Measurements from ENCODE around the gene CCDC110. TPM values are rescaled to one million over a fixed set of nuclear protein-coding genes. Genes with fewer than 3 reads are reported as not detected.
"Not testable (repeated sequence)": the region's sequence is repeated elsewhere in the genome, so short reads cannot be mapped to it uniquely, and the experiment has no call there.

CCDC110 gene
- under 1 TPM; 0.34 to 0.40 TPM for total RNA-seq

DNA sequence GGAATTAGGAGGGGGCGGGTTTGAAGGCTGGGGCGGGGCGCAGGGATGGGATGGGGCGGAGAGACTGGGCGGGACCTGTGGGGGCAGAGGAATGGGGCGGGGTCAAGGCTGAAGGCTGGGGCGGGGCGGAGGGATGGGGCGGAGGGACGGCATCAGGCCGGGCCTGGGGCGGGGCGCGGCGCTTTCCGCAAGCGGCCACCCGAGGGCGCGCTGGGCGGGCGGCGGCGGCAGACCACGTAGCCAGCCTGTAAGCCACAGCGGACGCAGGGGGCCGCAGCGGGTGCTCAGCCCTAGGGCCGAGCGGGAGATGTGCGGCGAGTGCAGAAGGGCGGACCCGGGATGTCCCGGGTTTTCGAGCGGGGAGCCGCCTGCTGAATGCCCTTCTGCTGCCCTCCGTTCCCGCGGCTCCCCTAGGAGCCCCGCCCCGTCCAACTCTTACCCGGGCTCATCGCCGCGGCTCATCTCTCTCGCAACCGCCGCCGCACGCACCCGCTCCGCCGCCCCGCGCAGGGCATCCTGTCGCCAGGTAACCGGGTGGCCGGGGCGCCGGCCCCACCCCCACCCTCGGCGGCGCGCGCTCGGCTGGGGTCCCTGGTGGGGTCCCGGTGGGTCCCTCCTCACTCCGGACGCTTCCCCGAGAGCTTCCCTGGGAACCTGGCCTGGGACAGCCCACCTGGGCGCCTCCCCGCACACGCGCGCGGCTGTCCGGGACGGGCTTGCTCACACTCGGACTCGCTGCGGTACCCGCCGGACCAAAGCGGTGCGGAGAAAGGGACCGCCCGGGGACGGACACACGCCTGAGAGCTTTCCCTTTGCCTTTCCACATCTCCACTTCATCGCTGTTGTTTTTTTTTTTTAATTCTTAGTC is at the start of gene CCDC110:
CCDC110 (minus strand) TSS at position 499 of the 868 bp plus-strand sequence; CDS start at position 449, 50 bp downstream.
- ChIA-PET POLR2A (no interaction called here), CTCF (no interaction called here)
- H3K27me3 Mint-ChIP-seq: peaks cover 9% of the 10 kb centered on the region
- H3K9me3 Mint-ChIP-seq (ENCODE audit: low read depth): no peaks in the 10 kb centered on the region
- DNase-seq (peak; percentile 98), ATAC-seq (peak; percentile 97)
- no peaks in the 10 kb centered on the region for H3K36me3 Mint-ChIP-seq (ENCODE audit: low read depth)
- peaks cover 4% of the 10 kb centered on the region for H3K4me1 Mint-ChIP-seq
- H3K27ac Mint-ChIP-seq: peak within 1 kb of the TSS; percentile 75
- H3K4me3 Mint-ChIP-seq: peak within 1 kb of the TSS; percentile 82
- intact Hi-C loops (cut with DNase I, micrococcal nuclease): loop anchor here (1.0 to 5.0 kb wide), 14 partner anchors 45 to 1814 kb away; partner anchors contain the start of genes ANKRD37 (in 2 of the 2), SNX25 (in 2 of the 2), CASP3 (in 1 of the 2) and CENPU (in 1 of the 2)

DNA sequence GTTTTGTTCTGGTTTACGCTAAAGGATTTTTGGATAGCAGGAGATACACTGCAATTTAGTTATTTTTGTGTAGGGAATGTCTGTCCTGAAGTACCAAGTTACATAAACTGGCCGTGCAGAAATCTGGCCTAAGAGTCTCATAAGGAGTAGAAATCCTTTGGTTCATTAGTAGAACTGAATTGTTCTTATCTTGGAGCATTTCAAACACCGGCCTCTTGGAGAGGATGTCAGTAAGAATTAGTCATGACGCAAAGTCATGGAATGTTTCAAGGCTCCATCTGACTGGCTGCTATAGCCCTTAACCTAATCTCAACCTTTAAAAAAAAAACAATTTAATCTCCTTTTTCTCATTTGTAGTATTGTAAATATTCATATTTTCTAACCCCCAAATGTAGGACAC is 48.6 kb upstream of the CCDC110 start:
- intact Hi-C loops (cut with DNase I, micrococcal nuclease): no loop called here
- Mint-ChIP-seq H3K27ac (no peak overlapping the region), H3K36me3 (ENCODE audit: low read depth) (no peaks in the 10 kb centered on the region), H3K4me1 (no peaks in the 10 kb centered on the region), H3K4me3 (no peak overlapping the region), H3K9me3 (ENCODE audit: low read depth) (no peaks in the 10 kb centered on the region), H3K27me3 (peaks cover 27% of the 10 kb centered on the region)
- ChIA-PET CTCF (no interaction called here), POLR2A (no interaction called here)
- ATAC-seq: no peak
- DNase-seq: no peak

- intact Hi-C loops (cut with DNase I, micrococcal nuclease): no loop called here
- no peaks in the 10 kb centered on the region for H3K9me3 Mint-ChIP-seq (ENCODE audit: low read depth)
- peaks cover 37% of the 10 kb centered on the region for H3K27me3 Mint-ChIP-seq
- H3K36me3 Mint-ChIP-seq (ENCODE audit: low read depth): no peaks in the 10 kb centered on the region
- H3K27ac Mint-ChIP-seq: no peak overlapping the region
- ATAC-seq (no peak), DNase-seq (no peak)
- CTCF ChIA-PET: interaction anchor here (0.6 kb wide), 1 partner anchor 350 kb away, joined by 3 read pairs; no protein-coding TSS in a partner anchor
- POLR2A ChIA-PET: no interaction called here
- H3K4me3 Mint-ChIP-seq: no peak overlapping the region
- peaks cover 7% of the 10 kb centered on the region for H3K4me1 Mint-ChIP-seq
Measured at GRCh38 chr4:185518494-185518893, 47.0 kb upstream of the CCDC110 start.

DNA sequence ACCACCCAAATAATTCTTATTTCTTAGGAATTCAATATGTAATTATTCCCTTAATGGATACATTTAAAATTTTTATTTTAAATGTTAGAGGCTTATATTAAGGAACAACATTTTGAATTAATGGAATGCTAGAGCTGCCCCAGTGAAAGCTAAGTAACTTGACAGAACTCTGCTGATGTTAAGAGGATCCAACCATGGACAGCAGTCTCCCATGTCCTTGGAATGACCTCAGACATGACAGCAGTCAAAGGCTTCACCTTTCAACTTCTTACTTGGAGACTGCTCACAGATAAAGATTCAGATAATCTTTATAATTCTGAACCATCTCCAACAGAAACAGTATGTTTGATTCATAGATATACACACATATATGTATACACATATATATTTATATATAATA is 46.5 kb upstream of the CCDC110 start:
- ATAC-seq (no peak), DNase-seq (no peak)
- Mint-ChIP-seq H3K36me3 (ENCODE audit: low read depth) (no peaks in the 10 kb centered on the region), H3K4me3 (no peak overlapping the region), H3K27ac (no peak overlapping the region), H3K4me1 (peaks cover 10% of the 10 kb centered on the region), H3K9me3 (ENCODE audit: low read depth) (no peaks in the 10 kb centered on the region), H3K27me3 (peaks cover 39% of the 10 kb centered on the region)
- ChIA-PET CTCF (no interaction called here), POLR2A (no interaction called here)
- intact Hi-C loops (cut with DNase I, micrococcal nuclease): no loop called here

- DNase-seq (no peak), ATAC-seq (no peak)
- CTCF ChIA-PET: no interaction called here
- peaks cover 16% of the 10 kb centered on the region for H3K4me1 Mint-ChIP-seq
- peaks cover 45% of the 10 kb centered on the region for H3K27me3 Mint-ChIP-seq
- no peak overlapping the region for H3K4me3 Mint-ChIP-seq
- no peaks in the 10 kb centered on the region for H3K9me3 Mint-ChIP-seq (ENCODE audit: low read depth)
- H3K27ac Mint-ChIP-seq: no peak overlapping the region
- POLR2A ChIA-PET: no interaction called here
- intact Hi-C loops (cut with DNase I, micrococcal nuclease): no loop called here
- H3K36me3 Mint-ChIP-seq (ENCODE audit: low read depth): no peaks in the 10 kb centered on the region
Measured at GRCh38 chr4:185515248-185515647, 43.7 kb upstream of the CCDC110 start.

DNA sequence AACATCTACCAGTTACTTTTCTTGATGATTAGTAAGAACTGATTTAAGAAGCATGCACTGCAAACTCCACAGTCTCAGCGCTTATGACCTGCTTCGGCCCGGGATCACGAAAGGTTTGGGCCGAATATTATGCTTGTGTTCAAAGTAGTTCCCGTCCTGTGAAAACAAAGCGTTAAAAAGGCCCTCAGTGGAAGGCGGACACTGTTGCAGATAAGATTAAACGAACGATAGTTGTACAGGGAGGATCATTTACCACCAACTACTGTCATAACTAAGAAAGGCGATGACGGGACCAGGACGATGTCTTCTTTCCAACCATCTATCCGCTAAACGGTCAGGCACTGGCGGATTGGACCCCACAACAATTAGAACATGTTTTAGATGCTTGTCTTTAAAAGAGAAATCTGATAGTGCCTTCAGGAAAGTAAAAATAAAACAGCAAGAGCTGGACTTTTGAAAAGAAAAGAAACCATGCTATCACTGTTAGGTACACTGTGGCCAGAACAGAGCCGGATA is 42.7 kb upstream of the CCDC110 start:
- Mint-ChIP-seq H3K27me3 (peaks cover 47% of the 10 kb centered on the region), H3K27ac (no peak overlapping the region), H3K36me3 (ENCODE audit: low read depth) (no peaks in the 10 kb centered on the region), H3K9me3 (ENCODE audit: low read depth) (no peaks in the 10 kb centered on the region), H3K4me3 (no peak overlapping the region), H3K4me1 (peaks cover 16% of the 10 kb centered on the region)
- intact Hi-C loops (cut with DNase I, micrococcal nuclease): no loop called here
- ChIA-PET POLR2A (no interaction called here), CTCF (no interaction called here)
- ATAC-seq (no peak), DNase-seq (no peak)

DNA sequence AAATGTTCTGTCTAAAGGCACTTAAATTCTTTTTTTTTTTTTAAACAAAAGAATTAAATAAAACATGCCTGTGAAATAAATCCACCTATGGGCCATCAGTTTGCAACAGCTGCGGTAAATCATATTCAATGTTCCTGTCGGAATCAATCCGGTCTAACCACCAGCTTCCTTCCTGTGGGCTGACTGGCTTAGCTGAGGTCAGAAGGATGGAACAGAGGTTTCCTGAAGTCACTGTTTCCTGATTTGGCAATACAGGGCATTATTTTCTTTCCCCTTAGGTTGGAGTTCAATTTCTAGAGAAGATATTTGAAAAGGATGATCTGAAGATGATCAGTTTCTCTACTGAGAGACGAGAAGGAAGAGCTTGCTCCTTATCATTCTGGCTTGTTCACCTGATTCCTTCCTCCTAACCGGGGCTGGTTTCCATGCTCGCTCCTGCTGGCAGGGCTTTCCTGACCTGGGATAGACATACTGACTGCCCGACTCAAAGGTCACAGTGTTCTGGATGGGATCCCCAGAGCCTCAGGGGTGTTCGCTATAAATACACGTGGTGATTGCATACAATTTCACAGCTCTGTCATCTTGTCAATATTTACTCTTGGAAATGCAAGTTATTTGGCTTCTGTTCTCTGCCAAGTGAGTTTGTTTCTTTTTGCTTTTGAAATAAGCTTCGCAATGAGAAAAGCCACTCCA is 42.1 kb upstream of the CCDC110 start:
- intact Hi-C loops (cut with DNase I, micrococcal nuclease): no loop called here
- Mint-ChIP-seq H3K27ac (no peak overlapping the region), H3K4me3 (no peak overlapping the region), H3K27me3 (peaks cover 45% of the 10 kb centered on the region), H3K9me3 (ENCODE audit: low read depth) (no peaks in the 10 kb centered on the region), H3K36me3 (ENCODE audit: low read depth) (no peaks in the 10 kb centered on the region), H3K4me1 (peaks cover 16% of the 10 kb centered on the region)
- DNase-seq (no peak), ATAC-seq (no peak)
- POLR2A ChIA-PET: interaction anchor here (0.5 kb wide), 1 partner anchor 209 kb away, joined by 3 read pairs; no protein-coding TSS in a partner anchor
- CTCF ChIA-PET: interaction anchor here (1.1 kb wide), 1 partner anchor 84 kb away, joined by 4 read pairs; no protein-coding TSS in a partner anchor

- no peak overlapping the region for H3K4me3 Mint-ChIP-seq
- no peak for DNase-seq
- POLR2A ChIA-PET: no interaction called here
- no peak overlapping the region for H3K27ac Mint-ChIP-seq
- CTCF ChIA-PET: interaction anchor here (1.1 kb wide), 1 partner anchor 85 kb away, joined by 4 read pairs; no protein-coding TSS in a partner anchor
- ATAC-seq: no peak
- H3K27me3 Mint-ChIP-seq: peaks cover 48% of the 10 kb centered on the region
- no peaks in the 10 kb centered on the region for H3K9me3 Mint-ChIP-seq (ENCODE audit: low read depth)
- H3K36me3 Mint-ChIP-seq (ENCODE audit: low read depth): no peaks in the 10 kb centered on the region
- peaks cover 16% of the 10 kb centered on the region for H3K4me1 Mint-ChIP-seq
- intact Hi-C loops (cut with DNase I, micrococcal nuclease): no loop called here
Measured at GRCh38 chr4:185512516-185512915, 41.0 kb upstream of the CCDC110 start.

DNA sequence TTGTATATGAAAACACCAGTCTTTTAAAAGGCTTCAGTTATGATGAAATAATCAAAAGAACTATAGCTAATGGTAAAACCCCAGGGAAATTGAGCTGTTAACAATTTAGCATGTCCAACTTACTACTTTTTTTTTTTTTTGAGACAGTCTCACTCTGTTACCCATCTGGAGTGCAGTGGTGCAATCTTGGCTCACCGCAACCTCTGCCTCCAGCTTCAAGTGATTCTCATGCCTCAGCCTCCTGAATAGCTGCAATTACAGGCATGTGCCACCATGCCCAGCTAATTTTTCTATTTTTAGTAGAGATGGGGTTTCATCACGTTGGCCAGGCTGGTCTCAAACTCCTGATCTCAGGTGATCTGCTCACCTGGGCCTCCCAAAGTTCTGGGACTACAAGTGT is 39.7 kb upstream of the CCDC110 start:
- Mint-ChIP-seq H3K4me1 (peaks cover 16% of the 10 kb centered on the region), H3K27me3 (peaks cover 45% of the 10 kb centered on the region)
- H3K36me3 Mint-ChIP-seq (ENCODE audit: low read depth); POLR2A ChIA-PET; intact Hi-C loops (cut with DNase I, micrococcal nuclease); DNase-seq; ATAC-seq; H3K4me3 Mint-ChIP-seq; H3K27ac Mint-ChIP-seq; H3K9me3 Mint-ChIP-seq (ENCODE audit: low read depth): not testable (repeated sequence)
- CTCF ChIA-PET: interaction anchor here (0.7 kb wide), 1 partner anchor 652 kb away, joined by 3 read pairs; no protein-coding TSS in a partner anchor

DNA sequence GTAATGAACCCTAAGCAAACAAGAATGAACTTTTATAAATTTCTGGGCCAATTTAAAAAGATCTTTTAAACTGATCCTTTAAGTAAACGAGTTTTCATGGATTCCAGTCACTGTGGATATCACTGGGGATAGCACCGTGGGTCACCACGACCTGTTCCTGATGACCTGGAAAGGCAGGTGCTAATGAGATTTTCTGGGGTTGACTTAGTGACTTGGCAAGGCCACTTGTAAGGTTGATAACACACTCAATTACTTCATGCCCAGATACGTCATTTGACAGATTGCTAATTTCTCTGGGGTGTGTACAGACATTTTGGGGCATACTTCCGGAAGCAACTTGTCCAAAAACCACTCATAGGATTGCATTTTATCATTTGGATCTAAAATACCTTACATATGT is 39.3 kb upstream of the CCDC110 start:
- Mint-ChIP-seq H3K4me1 (peaks cover 16% of the 10 kb centered on the region), H3K27me3 (peaks cover 47% of the 10 kb centered on the region), H3K27ac (no peak overlapping the region), H3K4me3 (no peak overlapping the region), H3K36me3 (ENCODE audit: low read depth) (no peaks in the 10 kb centered on the region), H3K9me3 (ENCODE audit: low read depth) (no peaks in the 10 kb centered on the region)
- ChIA-PET CTCF (interaction anchor here (0.7 kb wide), 1 partner anchor 652 kb away, joined by 3 read pairs; no protein-coding TSS in a partner anchor), POLR2A (no interaction called here)
- ATAC-seq: no peak
- DNase-seq: no peak
- intact Hi-C loops (cut with DNase I, micrococcal nuclease): no loop called here

- DNase-seq (no peak), ATAC-seq (no peak)
- POLR2A ChIA-PET: no interaction called here
- Mint-ChIP-seq H3K4me1 (peaks cover 7% of the 10 kb centered on the region), H3K27me3 (peaks cover 37% of the 10 kb centered on the region), H3K9me3 (ENCODE audit: low read depth) (no peaks in the 10 kb centered on the region), H3K27ac (no peak overlapping the region), H3K4me3 (no peak overlapping the region), H3K36me3 (ENCODE audit: low read depth) (no peaks in the 10 kb centered on the region)
- CTCF ChIA-PET: interaction anchor here (1.7 kb wide), 1 partner anchor 89 kb away, joined by 5 read pairs; no protein-coding TSS in a partner anchor
- intact Hi-C loops (cut with DNase I, micrococcal nuclease): no loop called here
Measured at GRCh38 chr4:185508181-185508580, 36.6 kb upstream of the CCDC110 start.

Measured in activated CD4-positive, alpha-beta T cell treated with anti-CD3 and anti-CD28 coated beads for 36 hours (primary cell).